NCI-H128 (cell line): ENCODE data around the gene CLHC1.
"Not testable (repeated sequence)": the region's sequence is repeated elsewhere in the genome, so short reads cannot be mapped to it uniquely, and the experiment has no call there.

Experiments
- DNase-seq: peaks from one replicate; lab custom pipeline; 2025; ENCODE audit not compliant: unreplicated experiment; lab: John Stamatoyannopoulos, UW

Gene CLHC1

GRCh38 chr2:55137024-55137958 is 94.8 kb downstream of the CLHC1 start:
- DNase-seq: no peak

GRCh38 chr2:55136138-55136541 is 96.0 kb downstream of the CLHC1 start:
- DNase-seq: no peak

- DNase-seq: no peak
Measured at GRCh38 chr2:55135491-55135890, 96.6 kb downstream of the CLHC1 start.

GRCh38 chr2:55134316-55134706 is 97.8 kb downstream of the CLHC1 start:
- no peak for DNase-seq

- no peak for DNase-seq
Measured at GRCh38 chr2:55133467-55134315, 98.4 kb downstream of the CLHC1 start.

GRCh38 chr2:55130849-55131248 is 101.2 kb downstream of the CLHC1 start:
- DNase-seq: no peak

GRCh38 chr2:55126643-55127042 is 105.5 kb downstream of the CLHC1 start:
- not testable (repeated sequence) for DNase-seq
